ENCODE data around the gene TP53BP2.
"Not testable (repeated sequence)": the region's sequence is repeated elsewhere in the genome, so short reads cannot be mapped to it uniquely, and the experiment has no call there.

GRCh38 chr1:223740038-223740736 is 105.6 kb downstream of the TP53BP2 start:
- TF ChIP-seq, protein P1, sequence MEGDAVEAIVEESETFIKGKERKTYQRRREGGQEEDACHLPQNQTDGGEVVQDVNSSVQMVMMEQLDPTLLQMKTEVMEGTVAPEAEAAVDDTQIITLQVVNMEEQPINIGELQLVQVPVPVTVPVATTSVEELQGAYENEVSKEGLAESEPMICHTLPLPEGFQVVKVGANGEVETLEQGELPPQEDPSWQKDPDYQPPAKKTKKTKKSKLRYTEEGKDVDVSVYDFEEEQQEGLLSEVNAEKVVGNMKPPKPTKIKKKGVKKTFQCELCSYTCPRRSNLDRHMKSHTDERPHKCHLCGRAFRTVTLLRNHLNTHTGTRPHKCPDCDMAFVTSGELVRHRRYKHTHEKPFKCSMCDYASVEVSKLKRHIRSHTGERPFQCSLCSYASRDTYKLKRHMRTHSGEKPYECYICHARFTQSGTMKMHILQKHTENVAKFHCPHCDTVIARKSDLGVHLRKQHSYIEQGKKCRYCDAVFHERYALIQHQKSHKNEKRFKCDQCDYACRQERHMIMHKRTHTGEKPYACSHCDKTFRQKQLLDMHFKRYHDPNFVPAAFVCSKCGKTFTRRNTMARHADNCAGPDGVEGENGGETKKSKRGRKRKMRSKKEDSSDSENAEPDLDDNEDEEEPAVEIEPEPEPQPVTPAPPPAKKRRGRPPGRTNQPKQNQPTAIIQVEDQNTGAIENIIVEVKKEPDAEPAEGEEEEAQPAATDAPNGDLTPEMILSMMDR (IDR thresholded peaks at IDR 0.05 in 4 of 5, conservative IDR thresholded peaks at IDR 0.05 in 1 of 5): not testable (repeated sequence)
- TF ChIP-seq POLR2A (IDR thresholded peaks at IDR 0.05): not testable (repeated sequence)

All from gastrocnemius medialis (tissue), 4 donors.